ENCODE results near the gene FGG. TPM values are rescaled to one million over a fixed set of nuclear protein-coding genes. Genes with fewer than 3 reads are reported as not detected.

Gene FGG
- total and polyA plus RNA-seq, 5 experiments from 2014 or later = not detected

DNA sequence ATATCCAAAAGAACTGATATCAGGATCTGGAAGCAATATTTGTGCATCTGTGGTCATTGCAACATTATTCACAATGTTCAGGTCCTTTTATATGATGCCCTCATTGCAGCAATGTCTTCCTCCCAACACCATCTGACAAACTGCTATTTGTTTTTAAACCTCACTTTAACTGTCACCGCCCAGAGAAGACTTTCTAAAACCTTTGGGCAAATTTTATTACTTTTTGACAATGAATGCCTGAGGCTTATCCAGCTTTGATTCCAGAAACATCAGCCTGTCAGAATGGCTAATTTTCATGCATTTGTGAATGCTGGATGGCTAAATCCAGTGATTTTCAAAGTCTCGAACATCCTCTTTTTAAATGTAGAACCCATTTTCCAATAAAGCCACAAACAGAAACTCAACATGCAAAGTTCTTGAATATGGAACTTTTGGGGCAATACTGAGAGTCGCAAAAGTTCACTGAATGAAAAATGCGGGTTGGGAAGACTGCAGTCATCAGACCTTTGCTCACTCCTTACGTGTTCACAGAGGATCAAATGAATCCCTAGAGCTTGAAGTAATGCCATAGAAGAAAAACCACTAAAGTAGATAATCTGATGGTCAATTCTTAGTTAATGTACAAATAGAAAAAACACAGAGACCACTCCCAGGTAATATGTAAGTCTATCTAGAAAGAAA, 39.1 kb downstream of the FGG start:
- no peak overlapping the region for H3K27ac Mint-ChIP-seq
- no peak for ATAC-seq
- POLR2A ChIA-PET = no interaction called here
- H3K27me3 Mint-ChIP-seq = peaks cover 2 to 26% (median 17%) of the 10 kb centered on the region in 5 donors
- H3K4me1 Mint-ChIP-seq = no peaks in the 10 kb centered on the region
- no peak overlapping the region for H3K4me3 Mint-ChIP-seq
- DNase-seq = no peak
- H3K9me3 Mint-ChIP-seq = no peaks in the 10 kb centered on the region
- H3K36me3 Mint-ChIP-seq = no peaks in the 10 kb centered on the region

DNA sequence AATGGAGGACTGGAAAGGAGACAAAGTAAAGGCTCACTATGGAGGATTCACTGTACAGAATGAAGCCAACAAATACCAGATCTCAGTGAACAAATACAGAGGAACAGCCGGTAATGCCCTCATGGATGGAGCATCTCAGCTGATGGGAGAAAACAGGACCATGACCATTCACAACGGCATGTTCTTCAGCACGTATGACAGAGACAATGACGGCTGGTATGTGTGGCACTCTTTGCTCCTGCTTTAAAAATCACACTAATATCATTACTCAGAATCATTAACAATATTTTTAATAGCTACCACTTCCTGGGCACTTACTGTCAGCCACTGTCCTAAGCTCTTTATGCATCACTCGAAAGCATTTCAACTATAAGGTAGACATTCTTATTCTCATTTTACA, 42.9 kb downstream of the FGG start:
- ATAC-seq (no peak), DNase-seq (no peak)
- POLR2A ChIA-PET = no interaction called here
- Mint-ChIP-seq H3K27me3 (peaks cover 1 to 9% (median 7%) of the 10 kb centered on the region in 5 donors), H3K27ac (no peak overlapping the region), H3K36me3 (no peaks in the 10 kb centered on the region), H3K4me3 (no peak overlapping the region), H3K9me3 (no peaks in the 10 kb centered on the region), H3K4me1 (no peaks in the 10 kb centered on the region)

DNA sequence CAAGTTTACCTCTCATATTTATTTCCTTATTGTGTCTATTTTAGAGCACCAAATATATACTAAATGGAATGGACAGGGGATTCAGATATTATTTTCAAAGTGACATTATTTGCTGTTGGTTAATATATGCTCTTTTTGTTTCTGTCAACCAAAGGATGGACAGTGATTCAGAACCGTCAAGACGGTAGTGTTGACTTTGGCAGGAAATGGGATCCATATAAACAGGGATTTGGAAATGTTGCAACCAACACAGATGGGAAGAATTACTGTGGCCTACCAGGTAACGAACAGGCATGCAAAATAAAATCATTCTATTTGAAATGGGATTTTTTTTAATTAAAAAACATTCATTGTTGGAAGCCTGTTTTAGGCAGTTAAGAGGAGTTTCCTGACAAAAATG, 43.4 kb downstream of the FGG start:
- DNase-seq = no peak
- POLR2A ChIA-PET = no interaction called here
- no peak for ATAC-seq
- Mint-ChIP-seq H3K9me3 (no peaks in the 10 kb centered on the region), H3K27ac (no peak overlapping the region), H3K4me3 (no peak overlapping the region), H3K4me1 (no peaks in the 10 kb centered on the region), H3K36me3 (no peaks in the 10 kb centered on the region), H3K27me3 (peaks cover 1 to 9% (median 7%) of the 10 kb centered on the region in 5 donors)

DNA sequence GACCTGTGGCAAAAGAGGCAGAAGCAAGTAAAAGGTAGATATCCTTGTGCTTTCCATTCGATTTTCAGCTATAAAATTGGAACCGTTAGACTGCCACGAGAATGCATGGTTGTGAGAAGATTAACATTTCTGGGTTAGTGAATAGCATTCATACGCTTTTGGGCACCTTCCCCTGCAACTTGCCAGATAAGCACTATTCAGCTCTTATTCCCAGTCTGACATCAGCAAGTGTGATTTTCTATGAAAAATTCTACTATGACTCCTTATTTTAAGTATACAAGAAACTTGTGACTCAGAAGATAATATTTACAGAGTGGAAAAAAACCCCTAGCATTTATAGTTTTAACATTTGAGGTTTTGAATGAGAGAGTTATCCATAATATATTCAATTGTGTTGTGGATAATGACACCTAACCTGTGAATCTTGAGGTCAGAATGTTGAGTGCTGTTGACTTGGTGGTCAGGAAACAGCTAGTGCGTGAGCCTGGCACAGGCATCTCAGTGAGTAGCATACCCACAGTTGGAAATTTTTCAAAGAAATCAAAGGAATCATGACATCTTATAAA, 45.7 kb downstream of the FGG start:
- Mint-ChIP-seq H3K36me3 (no peaks in the 10 kb centered on the region), H3K4me1 (no peaks in the 10 kb centered on the region), H3K9me3 (no peaks in the 10 kb centered on the region), H3K27ac (no peak overlapping the region), H3K27me3 (peaks cover 2 to 9% (median 6%) of the 10 kb centered on the region in 5 donors), H3K4me3 (no peak overlapping the region)
- ATAC-seq (no peak), DNase-seq (no peak)
- POLR2A ChIA-PET = no interaction called here

DNA sequence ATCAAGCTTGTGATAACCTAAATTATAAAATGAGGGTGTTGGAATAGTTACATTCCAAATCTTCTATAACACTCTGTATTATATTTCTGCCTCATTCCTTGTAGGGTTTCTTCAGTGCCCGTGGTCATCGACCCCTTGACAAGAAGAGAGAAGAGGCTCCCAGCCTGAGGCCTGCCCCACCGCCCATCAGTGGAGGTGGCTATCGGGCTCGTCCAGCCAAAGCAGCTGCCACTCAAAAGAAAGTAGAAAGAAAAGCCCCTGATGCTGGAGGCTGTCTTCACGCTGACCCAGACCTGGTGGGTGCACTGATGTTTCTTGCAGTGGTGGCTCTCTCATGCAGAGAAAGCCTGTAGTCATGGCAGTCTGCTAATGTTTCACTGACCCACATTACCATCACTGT, 46.8 kb downstream of the FGG start:
- Mint-ChIP-seq H3K36me3 (no peaks in the 10 kb centered on the region), H3K27me3 (peaks cover 0 to 9% (median 3%) of the 10 kb centered on the region in 5 donors), H3K4me1 (no peaks in the 10 kb centered on the region), H3K27ac (no peak overlapping the region), H3K9me3 (no peaks in the 10 kb centered on the region), H3K4me3 (no peak overlapping the region)
- DNase-seq (no peak), ATAC-seq (no peak)
- POLR2A ChIA-PET = no interaction called here

DNA sequence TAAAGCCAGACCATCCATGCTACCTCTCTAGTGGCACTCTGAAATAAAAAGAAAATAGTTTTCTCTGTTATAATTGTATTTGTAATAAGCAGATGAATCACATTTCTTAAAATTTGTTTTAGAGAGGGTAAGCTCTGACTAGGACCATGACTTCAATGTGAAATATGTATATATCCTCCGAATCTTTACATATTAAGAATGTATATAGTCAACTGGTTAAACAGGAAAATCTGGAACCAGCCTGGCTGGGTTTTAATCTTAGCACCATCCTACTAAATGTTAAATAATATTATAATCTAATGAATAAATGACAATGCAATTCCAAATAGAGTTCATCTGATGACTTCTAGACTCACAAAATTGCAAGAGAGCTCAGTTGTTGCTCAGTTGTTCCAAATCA, 48.1 kb downstream of the FGG start:
- Mint-ChIP-seq H3K9me3 (no peaks in the 10 kb centered on the region), H3K27ac (no peak overlapping the region), H3K4me1 (no peaks in the 10 kb centered on the region), H3K36me3 (no peaks in the 10 kb centered on the region), H3K27me3 (peaks cover 0 to 9% (median 6%) of the 10 kb centered on the region in 5 donors), H3K4me3 (no peak overlapping the region)
- DNase-seq = no peak
- POLR2A ChIA-PET = no interaction called here
- no peak for ATAC-seq

DNA sequence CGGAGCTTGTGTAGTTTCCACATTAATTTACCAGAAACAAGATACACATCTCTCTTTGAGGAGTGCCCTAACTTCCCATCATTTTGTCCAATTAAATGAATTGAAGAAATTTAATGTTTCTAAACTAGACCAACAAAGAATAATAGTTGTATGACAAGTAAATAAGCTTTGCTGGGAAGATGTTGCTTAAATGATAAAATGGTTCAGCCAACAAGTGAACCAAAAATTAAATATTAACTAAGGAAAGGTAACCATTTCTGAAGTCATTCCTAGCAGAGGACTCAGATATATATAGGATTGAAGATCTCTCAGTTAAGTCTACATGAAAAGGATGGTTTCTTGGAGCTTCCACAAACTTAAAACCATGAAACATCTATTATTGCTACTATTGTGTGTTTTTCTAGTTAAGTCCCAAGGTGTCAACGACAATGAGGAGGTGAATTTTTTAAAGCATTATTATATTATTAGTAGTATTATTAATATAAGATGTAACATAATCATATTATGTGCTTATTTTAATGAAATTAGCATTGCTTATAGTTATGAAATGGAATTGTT, 49.7 kb downstream of the FGG start, which contains the start of gene FGB:
FGB (plus strand) TSS at position 315 of the 558 bp plus-strand sequence; CDS start at position 323, 8 bp downstream.
- DNase-seq = no peak
- H3K4me1 Mint-ChIP-seq = no peaks in the 10 kb centered on the region
- no peaks in the 10 kb centered on the region for H3K36me3 Mint-ChIP-seq
- H3K9me3 Mint-ChIP-seq = no peaks in the 10 kb centered on the region
- H3K27ac Mint-ChIP-seq = no peak within 1 kb of the TSS
- H3K27me3 Mint-ChIP-seq = peaks cover 0 to 12% (median 6%) of the 10 kb centered on the region in 5 donors
- no peak for ATAC-seq
- POLR2A ChIA-PET = no interaction called here
- H3K4me3 Mint-ChIP-seq = no peak within 1 kb of the TSS

DNA sequence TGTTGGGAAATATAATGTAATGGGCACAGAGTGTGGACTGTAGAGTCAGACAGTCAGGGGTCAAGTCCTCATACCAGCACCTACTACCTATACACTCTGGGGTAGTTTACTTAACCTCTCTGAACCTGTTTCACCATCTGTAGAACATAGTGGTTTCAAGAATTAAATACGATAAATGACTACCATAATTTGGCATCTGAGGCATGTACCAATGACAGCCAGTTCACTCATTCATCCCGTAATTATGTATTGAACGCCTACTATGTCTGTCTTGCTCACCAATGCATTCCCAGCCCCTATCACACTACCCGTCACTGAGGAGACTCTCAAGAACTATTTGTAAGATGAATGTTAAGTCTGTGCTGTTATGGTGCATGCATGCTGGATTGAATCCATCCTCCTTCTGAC, 51.6 kb downstream of the FGG start:
- Mint-ChIP-seq H3K27ac (no peak overlapping the region), H3K4me3 (no peak overlapping the region), H3K27me3 (peaks cover 0 to 12% (median 6%) of the 10 kb centered on the region in 5 donors), H3K9me3 (no peaks in the 10 kb centered on the region), H3K36me3 (no peaks in the 10 kb centered on the region), H3K4me1 (no peaks in the 10 kb centered on the region)
- DNase-seq = no peak
- ATAC-seq = no peak
- POLR2A ChIA-PET = no interaction called here

DNA sequence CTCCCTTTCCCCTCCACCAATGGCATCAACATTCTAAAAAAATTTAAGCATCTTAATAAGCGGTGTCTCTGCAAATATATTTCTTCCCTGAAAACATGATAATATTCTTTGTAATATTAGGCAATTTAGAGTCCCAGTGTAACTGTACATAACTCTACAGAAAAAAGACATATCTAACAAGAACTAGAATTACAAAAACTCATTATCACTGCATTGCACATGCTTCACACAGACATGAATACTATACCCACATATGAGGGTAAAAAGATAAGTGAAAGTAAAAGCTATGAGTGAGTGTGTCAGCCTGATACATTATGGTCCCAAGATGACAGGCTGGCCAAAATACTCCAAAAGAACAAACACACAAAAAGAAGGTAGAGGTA, 52.0 kb downstream of the FGG start:
- POLR2A ChIA-PET = no interaction called here
- H3K36me3 Mint-ChIP-seq = no peaks in the 10 kb centered on the region
- no peaks in the 10 kb centered on the region for H3K9me3 Mint-ChIP-seq
- DNase-seq (no peak), ATAC-seq (no peak)
- H3K4me3 Mint-ChIP-seq = no peak overlapping the region
- H3K27me3 Mint-ChIP-seq = peaks cover 0 to 12% (median 6%) of the 10 kb centered on the region in 5 donors
- H3K27ac Mint-ChIP-seq = no peak overlapping the region
- H3K4me1 Mint-ChIP-seq = no peaks in the 10 kb centered on the region

DNA sequence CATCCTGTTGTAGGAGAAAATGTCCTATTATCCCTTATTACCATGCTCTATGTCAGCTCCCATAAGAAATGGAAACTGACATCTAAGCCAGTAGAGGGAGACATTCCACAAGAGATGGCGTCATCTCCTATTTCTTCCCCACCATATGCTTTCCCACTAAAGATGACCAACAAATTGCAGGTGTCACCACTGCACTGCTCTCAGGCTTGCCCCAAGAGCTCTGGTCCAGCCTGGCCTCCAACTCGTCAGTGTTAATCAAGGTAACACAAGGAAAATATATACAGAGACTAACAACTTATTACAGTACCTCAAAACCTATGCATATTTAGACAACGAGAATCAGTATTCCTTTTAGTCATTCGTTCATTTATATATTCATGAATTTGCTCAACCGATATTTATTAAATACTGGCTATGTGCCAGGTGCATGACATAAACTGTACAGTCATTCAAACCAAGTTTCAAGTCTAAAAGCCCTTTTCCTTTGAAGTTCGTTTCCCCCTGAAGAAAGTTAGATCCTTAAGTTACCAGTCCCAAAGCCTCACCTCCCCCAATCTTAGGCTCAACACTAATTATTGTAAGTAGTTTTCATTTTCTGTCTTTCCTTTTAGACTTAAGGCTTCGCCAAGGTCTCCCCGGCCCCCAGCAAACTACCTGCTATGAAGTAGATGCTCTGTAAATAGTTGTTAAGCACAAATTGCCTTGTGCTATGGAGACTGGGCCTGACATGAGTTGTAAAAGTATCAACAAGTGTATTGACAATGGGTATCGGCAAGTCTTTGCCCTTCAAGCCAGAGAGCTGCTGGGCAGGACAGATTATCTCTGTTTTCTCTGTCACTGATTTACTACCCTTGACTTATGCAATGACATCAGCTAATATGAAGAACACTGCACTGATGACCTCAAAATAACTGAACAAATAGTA, 52.7 kb downstream of the FGG start:
- no peak overlapping the region for H3K4me3 Mint-ChIP-seq
- H3K27ac Mint-ChIP-seq = no peak overlapping the region
- H3K36me3 Mint-ChIP-seq = no peaks in the 10 kb centered on the region
- DNase-seq (no peak), ATAC-seq (no peak)
- H3K4me1 Mint-ChIP-seq = no peaks in the 10 kb centered on the region
- peaks cover 0 to 12% (median 6%) of the 10 kb centered on the region in 5 donors for H3K27me3 Mint-ChIP-seq
- POLR2A ChIA-PET = no interaction called here
- no peaks in the 10 kb centered on the region for H3K9me3 Mint-ChIP-seq

DNA sequence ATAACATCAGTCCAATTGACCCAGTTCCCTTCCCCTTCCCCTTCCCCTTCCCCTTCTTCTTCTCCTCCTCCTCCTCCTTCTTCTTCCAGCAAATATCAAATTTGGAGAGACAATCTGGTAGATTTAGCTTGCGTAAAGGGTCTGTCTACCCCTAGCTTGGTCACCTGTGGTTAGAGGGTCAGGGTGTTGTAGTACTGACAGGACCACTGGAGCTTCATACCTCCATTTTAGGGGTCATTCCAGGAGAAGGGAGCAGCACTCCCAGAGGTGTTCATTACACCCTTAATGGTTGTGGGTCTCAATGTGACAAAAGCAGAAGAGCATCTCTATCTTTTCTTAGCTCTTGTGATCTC, 53.3 kb downstream of the FGG start:
- POLR2A ChIA-PET = no interaction called here
- Mint-ChIP-seq H3K9me3 (no peaks in the 10 kb centered on the region), H3K27ac (no peak overlapping the region), H3K36me3 (no peaks in the 10 kb centered on the region), H3K4me1 (no peaks in the 10 kb centered on the region), H3K4me3 (no peak overlapping the region), H3K27me3 (peaks cover 0 to 12% (median 6%) of the 10 kb centered on the region in 5 donors)
- DNase-seq (no peak), ATAC-seq (no peak)

Measured in naive thymus-derived CD8-positive, alpha-beta T cell (primary cell).